Measurements from ENCODE around the gene PEX7.

Gene PEX7

GRCh38 chr6:136930528-136930927 lies 108.1 kb downstream of the PEX7 start:
- TF ChIP-seq REST (IDR thresholded peaks at IDR 0.05; ENCODE audit: low read depth) (no peak), NFIC (IDR thresholded peaks at IDR 0.05) (no peak), YY1 (IDR thresholded peaks at IDR 0.05; ENCODE audit: low read depth) (no peak), CEBPB (IDR thresholded peaks at IDR 0.05) (no peak), TAF1 (IDR thresholded peaks at IDR 0.05; ENCODE audit: low read depth) (no peak), EGR1 (IDR thresholded peaks at IDR 0.05) (no peak), EP300 (IDR thresholded peaks at IDR 0.05; ENCODE audit: borderline replicate concordance) (no peak), FOXM1 (IDR thresholded peaks at IDR 0.05; ENCODE audit: borderline replicate concordance, low read depth) (no peak), USF1 (IDR thresholded peaks at IDR 0.05) (no peak), TCF12 (IDR thresholded peaks at IDR 0.05; ENCODE audit: low read depth) (no peak), ZBTB7A (IDR thresholded peaks at IDR 0.05; ENCODE audit: low read depth) (no peak), TEAD4 (IDR thresholded peaks at IDR 0.05) (no peak), CREB1 (IDR thresholded peaks at IDR 0.05; ENCODE audit: low read depth) (no peak), MAX (IDR thresholded peaks at IDR 0.05) (no peak), RAD21 (IDR thresholded peaks at IDR 0.05; ENCODE audit: low read depth) (no peak)

GRCh38 chr6:136932599-136932998 lies 110.2 kb downstream of the PEX7 start:
- TF ChIP-seq REST (IDR thresholded peaks at IDR 0.05; ENCODE audit: low read depth) = no peak
- TF ChIP-seq NFIC (IDR thresholded peaks at IDR 0.05) = no peak
- TF ChIP-seq MAX (IDR thresholded peaks at IDR 0.05) = no peak
- no peak for TF ChIP-seq EP300 (IDR thresholded peaks at IDR 0.05; ENCODE audit: borderline replicate concordance)
- no peak for TF ChIP-seq YY1 (IDR thresholded peaks at IDR 0.05; ENCODE audit: low read depth)
- no peak for TF ChIP-seq TAF1 (IDR thresholded peaks at IDR 0.05; ENCODE audit: low read depth)
- no peak for TF ChIP-seq EGR1 (IDR thresholded peaks at IDR 0.05)
- TF ChIP-seq CEBPB (IDR thresholded peaks at IDR 0.05) = no peak
- no peak for TF ChIP-seq TEAD4 (IDR thresholded peaks at IDR 0.05)
- no peak for TF ChIP-seq FOXM1 (IDR thresholded peaks at IDR 0.05; ENCODE audit: borderline replicate concordance, low read depth)
- no peak for TF ChIP-seq CREB1 (IDR thresholded peaks at IDR 0.05; ENCODE audit: low read depth)
- no peak for TF ChIP-seq RAD21 (IDR thresholded peaks at IDR 0.05; ENCODE audit: low read depth)
- TF ChIP-seq TCF12 (IDR thresholded peaks at IDR 0.05; ENCODE audit: low read depth) = no peak
- no peak for TF ChIP-seq ZBTB7A (IDR thresholded peaks at IDR 0.05; ENCODE audit: low read depth)
- TF ChIP-seq USF1 (IDR thresholded peaks at IDR 0.05) = no peak

- TF ChIP-seq CEBPB (IDR thresholded peaks at IDR 0.05) = no peak
- TF ChIP-seq MAX (IDR thresholded peaks at IDR 0.05) = no peak
- TF ChIP-seq TCF12 (IDR thresholded peaks at IDR 0.05; ENCODE audit: low read depth) = no peak
- no peak for TF ChIP-seq EGR1 (IDR thresholded peaks at IDR 0.05)
- TF ChIP-seq ZBTB7A (IDR thresholded peaks at IDR 0.05; ENCODE audit: low read depth) = no peak
- no peak for TF ChIP-seq NFIC (IDR thresholded peaks at IDR 0.05)
- TF ChIP-seq RAD21 (IDR thresholded peaks at IDR 0.05; ENCODE audit: low read depth) = no peak
- no peak for TF ChIP-seq CREB1 (IDR thresholded peaks at IDR 0.05; ENCODE audit: low read depth)
- TF ChIP-seq EP300 (IDR thresholded peaks at IDR 0.05; ENCODE audit: borderline replicate concordance) = no peak
- TF ChIP-seq REST (IDR thresholded peaks at IDR 0.05; ENCODE audit: low read depth) = no peak
- no peak for TF ChIP-seq USF1 (IDR thresholded peaks at IDR 0.05)
- no peak for TF ChIP-seq TEAD4 (IDR thresholded peaks at IDR 0.05)
- TF ChIP-seq FOXM1 (IDR thresholded peaks at IDR 0.05; ENCODE audit: borderline replicate concordance, low read depth) = no peak
- no peak for TF ChIP-seq YY1 (IDR thresholded peaks at IDR 0.05; ENCODE audit: low read depth)
- no peak for TF ChIP-seq TAF1 (IDR thresholded peaks at IDR 0.05; ENCODE audit: low read depth)
Measured at GRCh38 chr6:136945072-136945471, 122.7 kb downstream of the PEX7 start.
